Femur (tissue), 1 donor: ENCODE measurements around the gene RNF13.
"Not testable (repeated sequence)": the region's sequence is repeated elsewhere in the genome, so short reads cannot be mapped to it uniquely, and the experiment has no call there.

Experiments used
- DNase-seq: peaks from one replicate; pipeline ENCODE4 v3.0.0-alpha.2; 2017

RNF13 gene

DNA sequence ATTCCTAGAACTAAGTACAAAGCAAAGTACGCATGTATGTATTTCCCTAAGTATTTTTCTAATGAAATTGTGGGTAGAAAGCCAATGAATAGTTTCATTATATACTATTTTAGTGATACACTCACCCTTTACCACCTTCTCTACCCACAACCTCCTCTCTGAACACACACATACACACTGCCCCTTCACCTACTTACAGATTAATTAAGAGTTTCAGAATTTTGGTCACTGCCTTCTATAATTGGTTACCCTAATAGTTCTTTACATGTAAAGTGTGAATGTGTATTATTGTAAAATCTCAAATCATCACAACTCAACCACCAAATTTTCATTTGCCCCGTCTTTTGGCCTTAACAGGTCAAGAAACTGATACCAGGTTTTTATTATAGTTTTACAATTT, 150.5 kb downstream of the RNF13 start:
- no peak for DNase-seq

DNA sequence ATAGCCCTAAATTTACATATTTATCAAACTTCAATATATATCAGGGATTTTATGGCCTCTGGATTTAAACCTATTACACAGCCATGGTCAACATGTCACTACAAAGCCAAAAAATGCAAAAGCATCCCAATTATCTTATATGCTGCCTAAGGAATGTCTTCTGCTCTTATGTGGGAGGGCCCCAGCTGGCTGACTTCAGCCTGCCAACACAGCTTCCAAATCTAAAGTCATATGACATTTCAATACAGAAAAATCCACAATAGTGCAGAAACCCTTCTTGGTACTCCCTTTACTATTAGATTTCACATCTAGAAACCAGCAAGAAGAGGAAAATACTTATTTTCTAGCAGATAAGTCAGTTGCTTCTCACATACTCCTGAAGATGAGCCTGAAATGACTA, 151.3 kb downstream of the RNF13 start:
- DNase-seq = peak; percentile 31

DNA sequence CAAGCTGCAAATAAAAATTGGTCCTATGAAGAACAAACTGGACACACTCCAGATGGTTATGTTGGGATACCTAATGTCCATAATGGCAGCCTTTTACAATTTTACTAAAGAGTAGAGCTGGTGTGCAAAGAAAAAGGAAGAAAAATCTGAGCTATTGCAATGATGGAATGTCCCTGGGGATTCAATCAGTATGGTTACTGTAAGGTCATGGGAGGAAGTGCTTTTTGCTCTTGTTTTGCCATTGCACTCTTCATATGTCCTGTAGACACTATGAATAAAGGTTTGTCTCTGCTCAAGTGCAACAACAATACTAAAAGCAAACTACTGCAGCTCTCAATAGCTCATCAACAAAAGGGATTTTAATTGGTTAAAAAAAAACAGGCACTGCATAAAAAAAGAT, 152.3 kb downstream of the RNF13 start:
- no peak for DNase-seq

DNA sequence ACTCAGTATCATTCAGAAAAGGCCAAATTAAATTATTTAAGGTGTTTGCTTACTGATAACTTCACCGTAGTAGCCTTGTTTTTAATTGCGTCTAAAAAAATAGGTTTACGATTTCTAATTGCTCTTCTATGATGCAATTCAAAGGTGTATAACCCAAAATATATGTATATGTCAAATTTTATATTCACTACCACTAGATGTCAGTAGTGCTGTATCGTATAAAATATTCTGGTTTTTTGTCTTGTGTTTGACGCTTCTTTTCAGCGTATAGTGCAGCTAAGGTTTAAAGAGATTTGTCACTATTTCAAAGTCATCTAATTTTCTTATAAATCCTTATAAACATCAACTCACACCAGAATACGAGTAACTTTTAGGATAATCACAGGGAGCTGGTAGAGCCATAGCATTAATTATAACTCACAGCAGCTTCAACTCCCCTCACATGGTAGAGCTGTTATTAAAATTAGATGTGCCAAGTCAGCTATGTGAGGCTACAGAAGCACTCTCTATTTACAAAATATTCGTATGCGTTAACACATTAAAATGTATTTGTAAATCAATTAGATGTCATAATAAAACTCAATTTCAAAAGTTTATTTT, 154.2 kb downstream of the RNF13 start:
- DNase-seq = no peak

DNA sequence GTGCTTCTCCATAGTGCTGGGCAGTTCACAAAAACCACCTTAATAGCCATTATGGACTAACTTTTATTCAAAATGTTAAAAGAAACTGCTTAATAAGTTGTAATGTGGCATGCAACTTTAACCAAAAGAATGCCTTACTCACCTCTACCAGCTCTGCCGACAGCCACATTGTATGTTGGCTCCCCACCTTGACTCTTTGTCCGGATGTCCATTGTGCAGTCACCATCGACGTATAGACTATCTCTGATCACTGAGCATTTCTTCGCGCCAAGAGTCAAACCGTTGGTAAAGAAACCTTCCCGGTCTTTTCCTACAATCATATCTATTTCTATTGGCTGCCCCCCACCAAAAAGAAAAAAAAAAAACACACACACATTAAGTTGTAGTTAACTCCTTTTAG, 155.2 kb downstream of the RNF13 start:
- no peak for DNase-seq

DNA sequence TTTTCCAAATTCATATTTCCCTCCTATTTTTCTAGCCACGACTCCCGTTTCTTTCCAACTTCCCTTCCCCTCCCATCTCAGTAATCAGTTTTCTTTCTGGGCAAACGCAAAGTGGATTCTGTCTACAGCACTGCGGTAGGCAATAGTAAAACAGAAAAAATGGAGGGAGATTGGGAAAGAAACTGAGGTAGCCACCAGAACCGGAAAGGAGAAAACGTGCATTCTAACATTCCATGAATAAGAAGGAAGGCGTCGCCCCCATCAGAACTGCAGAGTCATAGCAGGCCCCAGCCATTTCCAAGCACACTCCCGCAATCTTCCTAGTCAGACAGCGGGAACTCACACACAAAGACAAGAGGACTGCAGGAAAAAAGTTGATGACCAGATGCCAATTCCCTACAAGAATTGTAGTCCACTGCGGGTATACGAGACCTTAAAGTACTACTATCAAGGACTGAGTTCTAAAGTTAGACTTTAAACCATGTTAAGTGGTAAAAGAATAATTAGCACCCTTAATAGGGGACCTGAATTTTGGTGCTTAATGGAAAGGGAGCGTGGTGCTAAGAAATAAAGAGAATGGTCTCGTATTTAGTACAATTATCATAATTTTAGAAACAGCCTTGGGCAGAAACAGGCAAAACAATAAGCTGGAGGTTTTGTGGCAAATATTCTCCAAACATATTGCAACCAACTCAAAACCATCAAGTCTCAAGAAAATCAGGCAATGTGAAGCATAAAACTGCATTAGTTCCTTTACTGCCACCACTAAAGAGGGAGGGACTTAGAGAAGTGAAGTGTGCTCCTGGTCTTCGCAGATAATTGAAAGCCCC, 156.3 kb downstream of the RNF13 start:
- DNase-seq = peak; percentile 82

DNA sequence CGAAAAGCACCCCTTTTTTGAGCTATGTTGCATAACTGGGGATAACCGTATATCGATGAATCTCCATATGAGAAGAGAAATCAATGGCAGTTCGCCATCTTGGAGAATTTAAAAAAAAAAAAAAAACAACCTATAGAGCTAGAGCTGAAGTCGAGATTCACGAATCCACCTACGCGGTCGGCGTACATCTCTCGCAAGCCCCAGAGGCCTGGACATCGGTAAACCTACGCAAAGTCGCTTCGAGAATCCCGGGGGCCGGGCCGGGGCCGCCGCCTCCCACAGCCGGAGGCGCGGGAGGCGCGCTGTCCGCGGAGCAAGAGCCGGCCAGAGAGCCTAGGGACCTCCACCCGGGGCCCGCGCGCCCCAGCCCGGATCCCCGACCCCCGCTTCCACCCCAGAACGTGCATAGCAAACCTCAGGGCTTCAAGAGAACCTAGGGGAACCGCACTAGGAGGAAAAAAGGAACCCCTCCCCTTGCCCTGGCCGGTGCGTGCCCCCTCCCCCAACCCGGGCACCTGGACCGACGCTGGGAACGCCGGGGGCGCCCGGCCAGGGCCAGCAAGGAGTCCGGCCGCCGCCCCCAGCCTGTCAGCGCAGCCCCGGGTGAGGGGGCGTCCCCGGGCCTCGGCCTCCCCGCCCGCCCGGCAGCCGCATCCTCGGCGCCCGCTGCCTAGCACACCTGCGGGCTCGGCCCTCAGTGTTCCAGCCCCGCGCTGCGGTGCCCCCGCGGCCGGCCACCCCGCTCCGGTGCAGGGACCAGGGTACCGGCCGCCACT, 157.1 kb downstream of the RNF13 start:
- peak; percentile 91 for DNase-seq

DNA sequence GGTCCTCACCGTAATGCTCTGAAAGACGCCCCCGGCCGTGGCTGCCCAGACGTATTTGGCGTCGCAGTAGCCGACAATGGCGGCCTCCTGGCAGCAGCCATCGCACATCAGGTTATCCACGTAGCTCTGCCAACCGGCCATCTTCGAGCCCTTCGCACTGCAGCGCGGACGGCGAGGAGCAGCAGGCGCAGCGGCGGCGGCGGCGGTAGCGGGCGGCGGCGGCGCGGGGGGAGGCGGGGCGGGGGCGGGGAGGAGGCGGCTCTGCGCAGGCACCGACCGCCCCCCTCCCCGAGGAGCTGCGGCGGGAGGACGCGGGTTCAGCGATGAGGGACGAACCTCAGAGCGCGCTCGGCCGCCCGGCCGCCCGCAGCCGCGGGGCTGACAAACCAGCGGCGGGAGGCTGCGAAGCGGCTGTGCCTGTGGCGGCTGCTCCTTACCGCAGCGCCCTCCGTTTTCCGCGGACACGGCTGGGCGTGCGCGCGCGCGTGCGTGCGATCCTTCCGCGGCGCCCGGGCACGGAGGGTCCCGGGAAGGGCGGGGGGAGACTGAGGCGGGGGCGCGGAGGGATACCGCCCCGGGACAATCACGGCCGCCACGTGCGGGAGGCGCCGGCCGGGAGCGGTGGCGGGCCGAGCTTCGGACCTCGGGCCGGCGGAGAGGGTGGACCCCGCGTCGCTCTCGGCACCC, 157.8 kb downstream of the RNF13 start, which contains the start of gene PFN2:
PFN2 (minus strand) TSS at position 180 of the 687 bp plus-strand sequence; CDS start at position 141, 39 bp downstream.
- DNase-seq = peak; percentile 88

DNA sequence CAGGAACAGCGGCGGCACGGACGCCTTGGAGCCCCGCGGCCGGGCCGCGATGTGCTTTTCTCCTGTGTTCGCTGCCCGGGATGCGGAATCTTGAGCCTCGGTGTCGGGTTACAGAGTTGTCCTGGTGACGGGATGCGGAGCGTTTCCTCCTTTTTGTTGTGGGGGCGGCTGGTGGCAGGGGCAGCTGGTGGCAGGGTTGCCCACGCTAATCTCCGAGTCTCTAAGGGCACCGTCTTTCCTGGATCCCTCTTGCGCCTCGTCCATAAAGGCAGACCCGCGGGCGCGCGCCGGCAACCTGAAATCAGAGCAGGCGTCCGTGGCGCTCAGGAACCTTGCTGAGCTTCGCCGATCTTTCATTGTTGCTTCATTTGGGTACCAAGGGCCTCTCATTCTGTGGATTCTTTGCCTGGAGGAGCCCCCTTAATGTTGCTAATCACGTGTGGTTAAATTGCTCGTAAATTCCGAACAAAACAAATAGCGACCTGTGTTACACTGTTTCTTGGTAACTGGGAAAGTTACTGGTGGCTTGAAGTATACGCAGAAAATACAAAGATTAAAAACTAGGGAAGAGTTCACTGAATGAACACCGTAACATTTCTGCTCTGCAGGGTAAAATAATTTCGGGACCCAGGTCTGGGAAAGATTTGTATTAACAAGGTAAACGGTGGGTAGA, 158.5 kb downstream of the RNF13 start:
- peak; percentile 84 for DNase-seq

DNA sequence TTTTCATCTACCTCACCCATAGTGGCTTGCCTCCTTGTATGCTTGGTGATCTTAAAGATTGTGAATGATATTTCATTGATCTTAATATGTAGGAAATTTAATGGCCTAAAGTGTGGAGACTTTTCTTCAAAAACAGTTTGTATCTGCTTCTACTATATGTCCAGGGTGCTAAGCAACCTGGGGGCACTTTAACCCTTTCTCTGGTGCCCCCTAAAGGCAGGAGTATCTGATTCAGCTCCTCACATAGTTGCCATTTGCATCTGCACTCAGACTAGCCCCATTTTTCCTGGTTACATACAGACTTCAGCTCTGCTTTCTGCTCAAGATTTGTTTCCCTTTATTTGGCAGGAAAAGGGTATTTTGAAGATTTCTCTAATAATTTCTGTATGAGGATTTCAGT, 162.9 kb downstream of the RNF13 start:
- DNase-seq = no peak

DNA sequence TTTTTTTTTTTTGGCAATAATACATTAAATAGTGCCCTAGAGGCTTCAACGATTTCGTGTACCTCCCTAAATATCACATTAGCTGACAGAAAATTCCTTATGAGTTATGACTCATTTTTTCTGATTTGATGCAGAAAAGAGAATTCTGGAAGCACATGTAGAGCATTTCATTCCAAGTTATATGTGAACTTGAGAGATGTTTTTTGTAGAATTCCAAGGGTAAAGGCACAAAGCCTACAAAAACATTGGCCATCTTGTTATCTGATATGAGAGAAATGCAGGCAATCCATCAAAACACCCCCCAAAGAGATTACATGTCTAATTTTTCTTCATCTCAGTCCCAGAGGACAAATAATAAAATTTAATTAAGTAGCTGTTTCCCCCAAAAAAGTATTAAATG, 164.4 kb downstream of the RNF13 start:
- DNase-seq = no peak

DNA sequence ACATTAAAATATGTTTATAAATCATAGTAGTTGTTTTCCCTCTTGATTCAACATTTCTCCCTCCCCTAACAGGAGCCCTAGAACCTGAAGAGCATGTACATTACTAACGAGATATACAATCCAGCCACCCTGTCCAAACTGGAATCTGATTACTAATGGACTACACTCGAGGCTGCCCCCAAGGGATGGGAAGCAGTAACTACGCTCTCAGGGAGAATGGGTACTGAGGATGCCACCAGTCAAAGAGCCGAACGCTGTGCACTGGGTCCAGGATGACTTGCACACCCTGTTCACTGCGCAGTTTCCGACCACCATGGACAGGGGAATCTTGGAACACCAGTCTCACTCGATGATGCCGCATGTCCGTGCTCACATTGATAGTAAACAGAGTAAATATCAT, 169.0 kb downstream of the RNF13 start:
- not testable (repeated sequence) for DNase-seq

DNA sequence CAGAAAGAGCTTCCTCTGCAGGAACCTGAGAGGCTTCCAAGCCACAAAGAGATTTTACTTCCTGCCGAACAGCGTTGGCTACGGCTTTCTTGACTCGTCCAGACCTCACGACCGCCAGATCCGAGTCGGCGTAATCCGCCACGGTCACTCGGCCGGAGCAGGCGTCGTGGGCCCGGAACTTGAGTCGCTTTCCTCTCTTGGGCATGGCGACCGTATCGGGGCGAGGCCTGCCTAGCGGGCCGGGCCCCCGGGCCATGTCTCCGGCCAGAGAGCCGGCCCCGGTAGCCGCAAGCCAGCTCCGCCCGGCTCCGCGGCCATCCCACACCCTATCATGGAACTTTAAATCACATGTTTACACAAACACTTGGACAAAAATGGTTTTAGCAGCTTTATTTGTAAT, 170.0 kb downstream of the RNF13 start:
- not testable (repeated sequence) for DNase-seq

DNA sequence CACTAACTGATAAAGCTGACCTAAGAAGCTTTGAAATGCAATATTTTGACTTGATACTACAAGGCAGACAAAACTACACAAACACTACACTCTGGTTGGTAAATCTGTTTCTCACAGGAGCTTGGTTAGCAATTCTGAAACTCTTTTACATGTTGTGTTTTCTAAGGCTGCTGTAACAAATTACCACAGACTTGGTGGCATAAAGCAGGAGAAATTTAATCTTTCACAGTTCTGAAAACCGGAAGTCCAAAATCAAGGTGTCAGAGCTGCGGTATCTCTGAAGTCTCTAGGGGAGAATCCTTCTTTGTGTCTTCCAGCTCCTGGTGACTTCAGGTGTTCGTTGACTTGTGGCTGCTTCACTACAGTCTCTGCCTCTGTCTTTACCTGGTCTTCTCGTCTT, 170.6 kb downstream of the RNF13 start:
- no peak for DNase-seq

DNA sequence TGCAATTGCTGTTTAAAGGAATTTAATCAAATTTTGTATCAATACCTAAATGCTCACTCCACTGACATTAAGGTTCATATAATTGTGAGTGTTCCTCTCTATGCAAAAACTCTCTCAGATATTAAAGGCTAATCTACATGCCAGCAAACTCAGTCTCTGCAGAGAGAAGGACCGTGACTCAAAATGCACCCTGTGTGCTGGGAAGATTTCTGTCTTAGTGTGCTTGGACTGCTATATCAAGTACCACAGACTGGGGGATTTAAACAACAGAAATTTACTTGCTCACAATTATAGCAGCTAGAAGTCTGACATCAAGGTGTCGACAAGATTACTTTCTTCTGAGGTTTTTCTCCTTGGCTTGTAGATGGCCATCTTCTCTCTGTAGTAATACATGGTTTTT, 176.3 kb downstream of the RNF13 start:
- DNase-seq = no peak

DNA sequence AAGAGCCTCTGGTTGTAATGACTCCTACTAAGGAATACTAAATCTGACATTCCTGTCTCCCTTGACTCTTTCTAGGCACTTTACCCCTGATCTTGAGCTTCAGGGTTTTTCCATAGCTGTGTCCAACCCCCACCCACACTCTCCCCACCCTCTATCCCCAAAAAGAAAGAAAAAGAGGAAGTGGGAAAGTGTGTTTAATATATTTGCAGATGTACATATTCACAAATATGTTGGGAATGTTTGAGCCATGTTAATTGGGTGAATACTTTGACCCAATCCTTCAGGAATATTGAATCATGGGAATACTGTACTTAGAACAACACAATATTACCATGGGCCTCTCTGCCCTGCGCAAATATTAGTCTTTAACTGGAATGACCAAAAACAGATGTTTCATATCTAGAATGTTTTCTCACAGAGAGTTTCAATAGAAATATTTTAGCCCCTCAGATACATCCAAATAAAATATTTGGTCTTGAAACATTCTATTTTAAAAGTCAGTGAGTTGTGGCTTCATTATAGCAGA, 177.5 kb downstream of the RNF13 start:
- no peak for DNase-seq

DNA sequence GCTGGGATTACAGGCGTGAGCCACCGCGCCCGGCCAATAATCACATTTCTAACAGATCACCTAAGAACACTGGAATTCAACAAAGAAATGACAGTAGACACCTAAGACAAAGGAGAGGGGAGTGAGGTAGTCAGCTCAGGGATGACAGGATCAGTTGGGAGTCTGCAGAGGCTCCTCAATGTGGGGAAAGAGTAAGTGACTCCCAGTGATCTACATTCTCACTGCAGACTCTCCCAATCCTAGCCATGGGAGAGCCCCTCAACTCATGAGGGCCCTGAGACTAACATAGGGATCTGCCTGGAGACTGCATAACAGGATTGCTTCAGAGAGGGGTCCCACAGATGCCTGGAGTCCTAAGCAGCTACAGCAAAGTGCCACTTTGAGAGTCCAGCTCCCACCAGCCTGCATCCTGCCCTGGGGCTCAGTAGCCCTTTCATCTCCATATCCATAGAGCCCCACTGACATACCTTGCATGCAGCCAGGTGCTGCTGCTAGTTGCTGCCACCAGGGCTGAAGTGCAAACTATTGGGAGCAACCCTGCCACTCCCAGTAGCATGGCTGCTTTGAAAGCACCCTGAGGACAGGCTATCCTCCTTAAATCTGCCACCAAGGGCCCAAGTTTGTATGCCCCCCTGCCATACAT, 179.5 kb downstream of the RNF13 start:
- DNase-seq = no peak

DNA sequence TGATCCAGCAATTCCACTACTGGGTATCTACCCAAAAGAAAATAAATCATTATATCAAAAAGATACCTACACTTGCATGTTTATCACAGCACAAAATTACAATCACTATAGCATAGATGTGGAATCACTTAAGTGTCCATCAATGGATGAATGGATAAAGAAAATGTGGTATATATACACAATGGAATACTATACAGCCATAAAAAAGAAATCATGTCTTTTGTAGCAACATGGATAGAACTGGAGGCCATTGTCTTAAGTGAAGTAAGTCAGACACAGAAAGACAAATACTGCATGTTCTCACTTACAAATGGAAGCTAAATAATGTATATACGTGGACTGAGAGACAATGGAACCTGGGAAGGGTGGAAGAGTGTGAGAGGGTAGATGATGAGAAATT, 185.9 kb downstream of the RNF13 start:
- no peak for DNase-seq

DNA sequence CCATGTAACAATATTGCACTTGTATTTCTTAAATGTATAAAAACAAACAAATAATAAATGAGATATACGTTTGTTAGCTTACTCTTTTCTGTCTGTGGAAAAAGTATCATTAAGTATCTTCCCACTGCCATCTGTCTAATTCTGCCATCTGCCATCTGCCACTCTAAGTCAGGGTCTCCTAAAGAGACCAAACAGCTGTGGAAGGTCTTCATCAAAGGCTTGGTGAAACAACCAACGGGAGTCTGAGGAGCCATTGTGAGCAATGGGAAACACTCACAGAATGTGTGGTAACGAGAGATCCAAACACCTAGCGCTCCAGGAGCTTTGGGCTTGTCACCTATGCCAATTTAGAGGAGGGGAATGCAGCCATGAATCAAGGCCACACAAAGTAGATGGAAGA, 186.4 kb downstream of the RNF13 start:
- DNase-seq = no peak

DNA sequence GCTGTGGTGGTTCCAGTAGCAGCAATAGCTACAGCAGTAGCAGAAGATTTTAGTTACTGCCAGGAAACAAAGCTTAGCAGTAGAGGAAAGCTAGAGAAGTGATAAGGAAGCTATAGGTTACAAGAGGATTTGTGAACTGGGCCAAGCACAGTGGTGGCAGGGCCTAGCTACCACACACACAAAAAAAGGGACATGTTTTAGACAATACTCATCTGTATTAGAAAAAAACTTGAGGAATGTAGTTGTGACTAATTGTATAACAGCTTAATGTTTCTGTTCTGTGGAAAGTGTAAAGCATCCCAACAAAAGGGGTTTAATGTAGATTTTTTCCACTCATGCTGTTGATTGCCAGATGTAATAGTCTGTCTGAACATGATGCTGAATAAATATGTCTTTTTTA, 187.6 kb downstream of the RNF13 start:
- DNase-seq = no peak

DNA sequence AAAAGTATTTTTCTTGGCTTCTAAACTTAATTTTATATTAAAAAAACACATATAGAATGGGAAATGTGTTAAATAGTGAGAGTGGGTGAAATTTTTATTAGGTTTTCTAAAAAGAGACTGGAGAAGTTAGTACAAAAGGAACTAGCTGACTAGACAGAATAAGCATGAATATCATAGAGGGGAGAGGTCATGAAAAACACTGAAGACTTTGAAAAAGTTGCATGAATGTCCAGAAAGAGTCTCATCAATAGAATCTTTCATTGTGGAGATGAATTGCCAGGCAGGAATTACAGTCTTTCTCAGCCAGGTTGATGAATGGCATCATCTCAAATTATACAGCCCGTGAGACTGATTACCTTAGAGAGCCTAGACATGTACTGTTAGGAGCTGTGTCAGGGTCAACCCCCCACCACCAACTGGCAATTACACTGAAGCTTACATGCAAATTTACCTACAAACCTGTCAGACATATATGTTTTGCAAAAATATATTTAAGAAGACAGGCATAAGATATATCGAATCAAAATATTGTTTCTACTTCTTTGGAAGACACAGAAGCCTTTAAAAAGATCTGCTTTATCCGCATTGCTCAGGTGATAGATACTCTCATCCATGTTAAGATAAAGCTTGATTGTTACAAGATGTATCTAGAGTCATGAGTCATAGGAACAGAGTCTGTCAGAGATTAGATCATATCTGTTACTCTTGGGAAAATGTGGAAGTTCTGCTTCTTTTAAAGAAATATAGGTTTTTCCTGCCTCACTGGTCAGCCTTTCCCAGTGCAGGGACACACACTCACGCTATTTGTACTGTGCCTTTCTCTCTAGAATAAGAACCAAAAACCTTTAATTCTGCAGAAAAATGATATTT, 192.5 kb downstream of the RNF13 start:
- DNase-seq = no peak
